ENCODE results near the gene ZSWIM5.
"Not testable (repeated sequence)": the region's sequence is repeated elsewhere in the genome, so short reads cannot be mapped to it uniquely, and the experiment has no call there.

ZSWIM5 gene

DNA sequence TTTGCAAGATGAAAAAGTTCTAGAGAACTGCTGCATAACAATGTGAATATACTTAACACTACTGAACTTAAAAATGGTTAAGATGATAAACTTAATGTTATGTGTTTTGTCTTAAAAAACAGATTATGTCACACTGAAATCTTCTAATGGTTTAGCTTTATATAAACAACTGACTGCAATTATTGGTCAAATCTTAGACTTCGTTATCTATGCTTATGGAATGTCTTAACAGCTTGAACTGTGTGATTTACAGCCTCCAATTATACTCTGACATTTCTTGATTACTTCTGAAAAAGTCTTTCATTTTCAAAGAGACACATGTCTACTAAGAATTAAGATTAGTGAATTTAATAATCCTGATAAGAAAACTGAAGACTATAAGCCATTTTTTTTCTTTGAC lies 71.1 kb downstream of the ZSWIM5 start:
- no peak for DNase-seq

DNA sequence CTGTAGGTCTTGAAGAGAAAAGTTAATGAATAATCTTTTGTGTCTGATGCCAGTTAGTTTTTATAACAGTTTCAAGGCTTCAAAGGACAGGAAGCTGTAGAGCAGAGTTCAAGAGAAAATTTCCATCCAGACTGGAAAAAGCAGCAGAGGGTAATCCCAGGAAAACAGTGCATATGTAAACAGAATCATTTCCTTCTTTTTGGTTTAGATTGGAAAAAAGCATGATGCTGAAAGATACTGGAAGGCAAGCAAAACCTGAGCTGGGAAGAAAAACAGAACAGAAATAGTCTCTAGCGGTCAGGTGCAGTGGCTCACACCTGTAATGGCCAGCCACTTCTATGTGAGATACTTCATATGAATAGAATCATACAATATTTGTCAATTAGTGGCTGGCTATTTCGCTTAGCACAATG lies 71.9 kb downstream of the ZSWIM5 start:
- DNase-seq: no peak

DNA sequence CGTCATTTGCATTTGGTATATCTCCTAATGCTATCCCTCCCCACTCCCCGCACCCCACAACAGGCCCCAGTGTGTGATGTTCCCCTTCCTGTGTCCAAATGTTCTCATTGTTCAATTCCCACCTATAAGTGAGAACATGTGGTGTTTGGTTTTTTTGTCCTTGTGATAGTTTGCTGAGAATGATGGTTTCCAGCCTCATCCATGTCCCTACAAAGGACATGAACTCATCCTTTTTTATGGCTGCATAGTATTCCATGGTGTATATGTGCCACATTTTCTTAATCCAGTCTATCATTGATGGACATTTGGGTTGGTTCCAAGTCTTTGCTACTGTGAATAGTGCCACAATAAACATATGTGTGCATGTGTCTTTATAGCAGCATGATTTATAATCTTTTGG lies 73.7 kb downstream of the ZSWIM5 start:
- not testable (repeated sequence) for DNase-seq

DNA sequence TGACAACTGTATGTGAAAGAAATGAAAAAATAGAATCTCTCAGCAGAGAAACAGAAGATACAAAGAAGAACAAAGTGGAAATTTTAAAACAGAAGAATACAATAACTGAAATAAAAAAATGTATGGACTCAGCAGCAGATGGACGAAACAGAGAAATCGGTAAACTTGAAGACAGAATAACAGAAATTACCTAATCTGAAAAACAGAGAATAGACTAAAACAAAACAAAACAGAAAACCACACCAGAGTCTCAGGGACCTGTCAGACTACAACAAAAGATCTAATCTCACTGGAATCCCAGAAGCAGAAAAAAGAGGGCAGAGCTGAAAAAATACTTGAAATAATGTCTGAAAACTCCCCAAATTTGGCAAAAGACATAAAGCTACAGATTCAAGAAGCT lies 83.0 kb downstream of the ZSWIM5 start:
- no peak for DNase-seq

DNA sequence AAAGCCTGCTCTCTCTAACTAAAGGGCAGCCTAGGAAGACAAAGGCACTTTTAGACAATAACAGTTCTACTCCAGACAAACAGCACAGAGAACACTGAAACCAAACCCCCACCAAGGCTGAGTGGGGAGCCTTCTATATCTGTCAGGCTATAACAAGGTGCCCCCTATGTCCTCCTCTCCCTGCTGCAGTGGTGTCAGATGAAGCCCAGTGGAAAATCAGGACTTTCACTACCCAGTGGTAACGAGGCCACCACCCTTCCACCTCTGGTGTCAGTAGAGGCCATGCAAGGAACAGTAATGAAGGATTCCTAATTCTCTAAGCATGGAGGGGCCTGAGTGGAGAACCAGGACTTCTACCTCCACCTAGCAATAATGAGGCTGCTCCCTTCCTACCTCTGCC lies 83.7 kb downstream of the ZSWIM5 start:
- no peak for DNase-seq

DNA sequence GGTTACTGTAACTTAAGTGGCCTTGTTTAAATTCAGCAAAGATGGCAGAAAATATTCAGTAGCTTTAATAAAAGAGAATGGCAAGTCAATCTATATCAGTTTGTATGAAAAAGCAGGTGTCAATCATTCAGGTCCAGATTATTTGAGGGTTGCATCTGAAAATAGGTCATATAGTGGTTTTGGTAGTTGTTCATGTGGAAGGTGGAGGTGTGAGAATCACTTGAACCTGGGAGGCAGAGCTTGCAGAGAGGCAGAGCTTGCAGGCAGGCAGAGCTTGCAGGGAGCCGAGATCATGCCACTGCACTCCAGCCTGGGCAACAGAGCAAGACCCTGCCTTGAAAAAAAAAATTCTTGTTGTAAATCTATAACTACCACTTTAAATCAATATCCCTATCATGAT lies 88.6 kb downstream of the ZSWIM5 start:
- DNase-seq: no peak

DNA sequence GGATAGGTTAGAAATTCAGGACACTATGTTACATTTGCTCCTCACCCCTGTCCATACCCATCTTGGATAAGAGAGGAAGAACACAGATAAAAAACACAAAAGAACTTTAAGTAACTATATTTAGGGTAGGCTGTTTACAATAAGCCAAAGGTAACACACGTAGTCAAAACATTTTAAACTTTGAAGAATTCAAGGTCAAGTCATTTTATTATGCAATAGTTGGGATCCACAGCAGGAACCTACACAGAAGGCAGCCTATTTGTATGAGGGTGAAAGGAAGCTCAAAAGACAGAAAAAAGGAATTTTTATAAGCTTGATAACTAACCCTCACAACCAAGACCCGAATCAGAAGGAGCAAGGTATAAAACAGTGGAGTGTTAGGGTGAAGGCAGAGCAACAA lies 89.6 kb downstream of the ZSWIM5 start:
- DNase-seq: no peak

DNA sequence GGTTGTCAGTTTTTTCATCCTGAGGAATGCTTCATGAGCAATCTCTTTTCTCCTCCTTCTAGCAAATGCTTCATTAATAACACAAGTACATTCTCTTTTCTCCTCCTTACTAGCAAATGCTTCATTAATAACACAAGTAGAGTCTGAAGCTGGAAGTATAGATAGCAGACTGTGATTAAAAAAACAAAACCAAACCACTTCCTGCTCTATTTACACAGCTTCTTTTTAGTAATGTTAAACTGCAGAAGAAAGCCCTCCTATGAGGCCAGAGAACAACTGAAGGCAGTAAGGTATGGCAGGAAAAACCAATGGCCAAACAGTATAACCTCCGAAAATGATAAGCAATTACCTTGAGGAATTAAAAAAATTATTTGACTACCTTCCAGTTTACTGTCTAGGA lies 90.1 kb downstream of the ZSWIM5 start:
- no peak for DNase-seq

DNA sequence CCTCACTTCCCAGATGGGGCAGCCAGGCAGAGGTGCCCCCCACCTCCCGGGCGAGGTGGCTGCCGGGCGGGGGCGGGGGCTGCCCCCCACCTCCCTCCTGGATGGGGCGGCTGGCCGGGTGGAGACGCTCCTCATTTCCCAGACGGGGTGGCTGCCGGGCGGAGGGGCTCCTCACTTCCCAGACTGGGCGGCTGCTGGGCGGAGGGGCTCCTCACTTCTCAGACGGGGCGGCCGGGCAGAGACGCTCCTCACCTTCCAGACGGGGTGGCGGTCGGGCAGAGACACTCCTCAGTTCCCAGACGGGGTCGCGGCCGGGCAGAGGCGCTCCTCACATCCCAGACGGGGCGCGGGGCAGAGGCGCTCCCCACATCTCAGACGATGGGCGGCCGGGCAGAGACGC lies 91.2 kb downstream of the ZSWIM5 start:
- not testable (repeated sequence) for DNase-seq

DNA sequence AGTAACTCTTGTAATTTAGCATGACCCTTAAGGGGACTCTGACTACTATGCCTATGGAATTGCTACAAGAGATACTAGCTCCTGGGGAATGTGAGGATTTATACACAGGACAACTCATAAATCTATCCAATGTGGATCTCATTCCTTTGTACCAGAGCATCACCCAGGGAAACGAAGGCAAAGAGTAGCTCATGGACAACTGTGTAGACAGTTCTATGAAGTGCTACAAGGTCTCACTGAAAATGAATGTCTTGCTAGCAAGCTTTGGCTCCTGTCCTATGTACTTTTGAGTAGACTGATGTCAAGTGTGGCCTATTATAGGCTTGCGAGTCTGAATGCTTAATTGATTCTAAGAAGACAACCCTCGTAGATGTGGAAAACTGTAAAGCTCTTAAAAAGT lies 93.7 kb downstream of the ZSWIM5 start:
- DNase-seq: no peak

DNA sequence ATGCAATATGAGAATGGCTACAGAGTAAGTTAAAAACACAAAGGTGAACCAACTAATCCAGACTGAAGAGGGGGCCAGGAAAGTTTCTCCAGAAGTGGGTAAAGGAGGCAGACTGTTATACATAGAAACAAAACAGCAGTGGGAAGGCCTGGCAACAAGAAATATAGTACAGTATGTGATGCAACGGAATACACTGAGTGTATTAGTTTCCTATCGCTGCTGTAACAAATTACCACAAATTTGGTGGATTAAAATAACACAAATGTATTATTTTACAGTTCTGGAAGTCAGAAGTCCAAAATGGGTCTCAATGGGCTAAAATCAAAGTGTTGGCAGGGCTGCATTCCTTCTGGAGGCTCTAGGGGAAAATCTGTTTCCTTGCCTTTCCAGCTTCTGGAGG lies 95.2 kb downstream of the ZSWIM5 start:
- no peak for DNase-seq

DNA sequence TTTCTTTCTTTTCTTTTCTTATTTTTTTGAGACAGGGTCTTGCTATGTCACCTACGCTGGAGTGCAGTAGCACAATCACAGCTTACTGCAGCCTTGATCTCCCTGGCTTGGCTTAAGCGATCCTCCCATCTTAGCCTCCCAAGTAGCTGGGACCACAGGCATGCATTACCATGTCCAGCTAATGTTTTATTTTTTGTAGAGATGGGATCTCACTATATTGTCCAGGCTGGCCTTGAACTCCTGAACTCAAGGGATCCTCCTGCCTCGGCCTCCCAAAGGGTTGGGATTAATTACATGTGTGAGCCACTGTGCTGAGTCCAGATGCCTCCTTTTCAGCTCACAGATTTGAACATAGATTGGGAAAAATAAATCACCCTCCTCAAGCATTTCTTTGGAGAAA lies 98.6 kb downstream of the ZSWIM5 start:
- no peak for DNase-seq

DNA sequence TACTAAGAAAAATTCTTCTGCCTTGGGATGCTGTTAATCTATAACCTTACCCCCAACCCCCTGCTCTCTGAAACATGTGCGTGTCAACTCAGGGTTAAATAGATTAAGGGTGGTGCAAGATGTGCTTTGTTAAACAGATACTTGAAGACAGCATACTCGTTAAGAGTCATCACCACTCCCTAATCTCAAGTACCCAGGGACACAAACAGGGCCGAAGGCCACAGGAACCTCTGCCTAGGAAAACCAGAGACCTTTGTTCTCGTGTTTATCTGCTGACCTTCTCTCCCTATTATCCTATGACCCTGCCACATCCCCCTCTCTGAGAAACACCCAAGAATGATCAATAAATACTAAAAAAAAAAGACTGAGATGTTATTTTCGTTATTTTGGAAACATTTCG lies 99.5 kb downstream of the ZSWIM5 start:
- DNase-seq: not testable (repeated sequence)

DNA sequence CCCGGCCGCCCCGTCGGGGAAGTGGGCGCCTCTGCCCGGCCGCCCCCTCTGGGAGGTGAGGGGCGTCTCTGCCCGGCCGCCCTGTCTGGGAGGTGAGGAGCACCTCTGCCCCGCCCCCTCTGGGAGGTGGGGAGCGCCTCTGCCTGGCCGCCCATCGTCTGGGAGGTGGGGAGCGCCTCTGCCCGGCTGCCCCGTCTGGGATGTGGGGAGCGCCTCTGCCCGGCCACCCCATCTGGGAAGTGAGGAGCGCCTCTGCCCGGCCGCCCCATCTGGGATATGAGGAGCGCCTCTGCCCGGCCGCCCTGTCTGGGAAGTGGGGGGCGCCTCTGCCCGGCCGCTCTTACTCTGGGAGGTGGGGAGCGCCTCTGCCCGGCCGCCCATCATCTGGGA lies 100.3 kb downstream of the ZSWIM5 start:
- DNase-seq: not testable (repeated sequence)

DNA sequence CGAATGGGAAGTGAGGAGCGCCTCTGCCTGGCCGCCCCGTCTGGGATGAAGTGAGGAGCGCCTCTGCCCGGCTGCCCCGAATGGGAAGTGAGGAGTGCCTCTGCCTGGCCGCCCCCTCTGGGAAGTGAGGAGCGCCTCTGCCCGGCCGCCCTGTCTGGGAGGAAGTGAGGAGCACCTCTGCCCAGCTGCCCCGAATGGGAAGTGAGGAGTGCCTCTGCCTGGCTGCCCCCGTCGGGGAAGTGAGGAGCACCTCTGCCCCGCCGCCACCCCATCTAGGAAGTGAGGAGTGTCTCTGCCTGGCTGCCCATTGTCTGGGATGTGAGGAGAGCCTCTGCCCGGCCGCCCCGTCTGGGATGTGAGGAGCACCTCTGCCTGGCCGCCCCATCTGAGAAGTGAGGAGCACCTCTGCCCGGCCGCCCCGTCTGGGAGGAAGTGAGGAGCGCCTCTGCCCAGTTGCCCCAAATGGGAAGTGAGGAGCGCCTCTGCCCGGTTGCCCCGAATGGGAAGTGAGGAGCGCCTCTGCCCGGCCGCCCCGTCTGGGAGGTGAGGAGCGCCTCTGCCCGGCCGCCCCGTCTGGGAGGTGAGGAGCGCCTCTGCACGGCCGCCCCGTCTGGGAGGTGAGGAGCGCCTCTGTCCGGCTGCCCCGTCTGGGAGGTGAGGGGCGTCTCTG lies 100.8 kb downstream of the ZSWIM5 start:
- DNase-seq: not testable (repeated sequence)

DNA sequence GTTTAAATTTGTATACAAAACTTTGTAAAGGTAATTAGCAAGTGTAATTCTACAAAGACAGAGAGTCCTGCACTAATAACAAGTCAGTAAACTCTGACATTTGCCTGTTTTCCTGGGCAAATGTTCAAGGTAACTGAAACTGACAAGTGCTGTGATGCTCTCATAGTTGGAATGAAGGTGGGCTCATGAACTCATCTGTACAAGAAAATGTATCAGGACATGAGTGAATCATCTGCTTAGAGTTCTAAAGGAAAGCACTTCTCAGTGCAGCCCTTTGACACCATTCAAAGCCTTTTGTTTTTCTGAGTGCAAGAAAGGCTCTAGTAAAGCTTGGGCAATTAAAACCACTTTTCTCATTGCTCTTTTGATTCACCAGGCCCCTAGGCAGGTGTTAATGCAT lies 102.9 kb downstream of the ZSWIM5 start:
- no peak for DNase-seq

DNA sequence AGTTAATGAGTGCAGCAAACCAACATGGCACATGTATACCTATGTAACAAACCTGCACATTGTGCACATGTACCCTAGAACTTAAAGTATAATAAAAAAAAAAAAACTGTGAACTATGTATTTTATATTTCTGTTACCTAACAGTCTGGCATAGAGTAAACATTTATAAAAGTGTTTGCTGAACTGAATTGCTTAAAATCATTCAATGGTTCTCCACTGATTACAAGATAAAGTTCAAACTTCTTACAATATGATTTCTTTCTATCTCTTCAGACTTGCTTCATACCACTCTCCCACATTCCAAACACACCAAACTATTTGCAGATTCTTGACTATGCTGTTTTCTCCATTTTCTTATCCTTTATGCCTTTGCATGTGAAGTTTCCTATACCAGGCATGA lies 104.5 kb downstream of the ZSWIM5 start:
- DNase-seq: no peak

DNA sequence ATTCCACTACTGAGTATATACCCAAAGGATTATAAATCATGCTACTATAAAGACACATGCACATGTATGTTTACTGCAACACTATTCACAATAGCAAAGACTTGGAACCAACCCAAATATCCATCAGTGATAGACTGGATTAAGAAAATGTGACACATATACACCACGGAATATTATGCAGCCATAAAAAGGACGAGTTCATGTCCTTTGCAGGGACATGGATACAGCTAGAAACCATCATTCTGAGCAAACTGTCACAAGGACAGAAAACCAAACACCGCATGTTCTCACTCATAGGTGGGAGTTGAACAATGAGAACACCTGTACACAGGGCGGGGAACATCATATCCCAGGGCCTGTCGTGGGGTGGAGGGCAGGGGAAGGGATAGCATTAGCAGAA lies 104.9 kb downstream of the ZSWIM5 start:
- not testable (repeated sequence) for DNase-seq

DNA sequence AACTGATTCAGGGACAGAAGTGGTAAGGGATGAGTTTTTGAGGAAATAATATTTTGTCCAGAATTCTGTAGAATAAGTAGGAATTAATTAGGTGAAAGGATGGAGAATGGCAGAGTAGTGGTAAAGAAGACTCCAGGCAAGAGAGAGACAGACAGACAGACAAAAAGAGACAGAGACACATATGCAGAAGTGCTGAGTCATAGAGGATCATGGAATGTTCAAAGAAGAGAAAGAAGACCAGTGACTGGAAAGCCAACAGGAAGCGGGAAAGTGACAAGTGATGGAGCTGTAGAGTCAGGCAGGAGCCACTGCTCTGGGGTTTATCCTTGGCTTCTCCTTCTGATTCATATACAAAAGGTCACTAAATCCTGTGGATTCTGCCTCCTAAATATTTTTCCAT lies 108.5 kb downstream of the ZSWIM5 start:
- no peak for DNase-seq

DNA sequence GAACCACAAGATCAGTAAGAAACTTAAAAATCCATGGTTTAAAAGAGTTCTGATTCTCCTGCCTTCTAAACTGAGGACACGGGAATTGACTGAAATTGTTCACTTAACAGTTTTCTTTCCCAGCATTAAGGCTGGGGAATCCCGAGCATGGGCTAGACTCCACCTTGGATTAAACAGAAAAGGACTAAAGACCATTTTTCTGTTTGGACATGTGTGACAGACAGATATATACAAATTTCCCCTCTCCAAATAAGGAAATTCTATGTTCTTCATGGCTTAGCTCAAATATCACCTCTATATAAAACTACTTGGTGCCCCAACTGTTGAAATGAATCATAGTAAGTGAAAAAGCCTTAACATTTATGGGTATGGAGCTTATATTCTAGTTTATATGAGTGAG lies 109.3 kb downstream of the ZSWIM5 start:
- DNase-seq: no peak

DNA sequence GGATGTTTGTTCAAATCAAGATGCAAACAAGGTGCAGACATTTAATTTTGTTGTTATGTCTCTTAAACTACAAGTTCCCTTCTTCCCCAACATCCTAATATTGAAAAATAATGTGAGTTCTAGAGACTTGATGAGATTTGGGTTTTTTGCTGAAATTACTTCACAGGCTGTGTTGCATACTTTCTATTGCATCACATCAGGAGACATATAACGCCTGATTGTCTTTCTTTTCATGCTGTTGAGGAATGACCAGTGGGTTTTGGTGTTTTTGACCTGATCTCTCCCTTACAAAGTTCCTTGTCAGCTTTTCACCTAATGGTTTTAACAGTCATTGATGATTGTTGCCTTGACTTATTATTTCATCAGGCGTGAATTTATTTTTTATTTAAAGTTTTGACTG lies 111.0 kb downstream of the ZSWIM5 start:
- DNase-seq: no peak

DNA sequence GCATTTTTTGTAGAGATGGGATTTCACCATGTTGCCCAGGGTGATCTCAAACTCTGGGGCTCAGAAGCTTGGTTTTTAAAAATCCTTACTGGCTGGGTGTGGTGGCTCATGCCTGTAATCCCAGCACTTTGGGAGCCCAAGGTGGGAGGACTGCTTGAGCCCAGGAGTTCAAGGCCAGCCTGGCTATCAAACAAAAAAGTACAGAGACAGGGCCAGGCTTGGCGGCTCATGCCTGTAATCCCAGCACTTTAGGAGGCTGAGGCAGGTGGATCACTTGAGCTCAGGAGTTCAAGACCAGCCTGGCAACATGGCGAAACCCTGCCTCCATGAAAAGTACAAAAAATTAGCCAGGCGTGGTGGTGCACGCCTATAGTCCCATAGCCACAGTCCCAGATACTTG lies 112.0 kb downstream of the ZSWIM5 start:
- not testable (repeated sequence) for DNase-seq

DNA sequence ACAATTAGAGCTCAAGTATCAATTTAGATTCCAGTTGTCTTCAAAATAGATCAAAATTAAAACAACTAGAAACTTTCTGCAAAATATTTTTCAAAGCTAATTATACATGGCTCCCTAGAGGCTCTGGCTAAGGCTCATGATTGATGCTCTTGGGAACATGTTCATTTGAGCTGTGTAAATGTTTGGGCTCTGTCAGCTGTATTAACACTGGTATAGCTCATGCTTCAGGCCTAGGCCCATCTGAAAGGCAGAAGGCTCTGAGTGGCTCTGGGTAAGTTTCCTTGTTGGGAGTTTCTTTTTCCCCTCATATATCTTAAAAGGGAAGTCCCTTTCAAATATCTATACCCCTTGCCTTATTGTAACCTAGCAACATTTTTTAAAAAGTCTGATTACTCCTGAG lies 113.1 kb downstream of the ZSWIM5 start:
- DNase-seq: no peak

DNA sequence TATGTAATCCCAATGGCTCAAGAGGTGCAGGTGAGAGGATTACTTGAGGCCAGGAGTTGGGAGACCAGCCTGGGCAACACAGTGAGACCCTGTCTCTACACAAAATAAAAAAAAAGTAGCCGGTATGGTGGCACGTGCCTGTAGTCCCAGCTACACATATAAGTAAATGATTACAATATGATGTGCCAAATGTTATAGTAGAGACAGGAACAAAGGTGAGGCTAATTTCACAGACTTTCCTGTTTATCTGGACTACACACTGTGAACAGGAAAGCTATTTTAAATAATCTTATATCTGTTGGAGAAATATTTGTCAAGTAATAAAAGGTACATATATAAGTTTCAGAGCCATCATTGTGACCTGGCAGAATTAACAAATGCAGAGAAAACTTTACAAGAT lies 116.7 kb downstream of the ZSWIM5 start:
- no peak for DNase-seq

DNA sequence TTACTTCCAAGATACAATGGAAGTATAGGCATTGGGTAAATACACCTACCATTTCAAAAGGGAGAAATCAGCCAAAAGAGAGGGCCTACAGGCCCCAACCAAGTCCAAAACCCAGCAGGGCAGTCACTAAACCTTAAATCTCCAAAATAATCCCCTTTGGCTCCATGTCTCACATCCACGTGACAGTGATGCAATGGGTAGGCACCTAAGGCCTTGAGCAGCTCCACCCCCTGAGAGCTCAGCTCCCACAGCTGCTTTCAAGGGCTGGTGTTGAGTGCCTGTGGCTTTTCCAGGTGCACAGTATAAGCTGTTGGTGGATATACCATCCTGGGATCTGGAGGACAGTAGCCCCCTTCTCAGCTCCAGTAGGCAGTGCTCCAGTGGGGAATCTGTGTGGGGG lies 121.8 kb downstream of the ZSWIM5 start:
- DNase-seq: no peak

DNA sequence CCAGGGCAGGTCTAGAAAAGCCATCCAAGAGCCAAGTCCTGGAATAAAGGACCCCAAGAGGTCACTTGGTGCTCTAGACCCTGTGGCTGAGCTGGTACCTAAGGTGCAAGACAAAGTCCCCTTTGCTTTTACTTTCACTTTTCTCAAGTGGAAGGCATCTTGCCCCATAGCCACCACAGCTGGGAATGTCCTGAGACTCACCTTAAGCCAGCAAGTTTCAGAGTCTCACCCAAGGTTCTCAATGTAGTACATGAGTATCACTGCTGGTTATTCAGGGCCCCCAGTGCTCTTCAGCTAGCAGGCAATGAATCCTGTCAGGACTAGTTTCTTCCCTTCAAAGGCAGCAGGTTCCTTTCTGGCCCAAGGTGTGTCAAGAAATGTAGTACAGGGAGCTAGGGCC lies 126.9 kb downstream of the ZSWIM5 start:
- no peak for DNase-seq

Measured in activated naive CD4-positive, alpha-beta T cell (primary cell).